ENCODE results near the gene MYO1H.
"Not testable (repeated sequence)": the region's sequence is repeated elsewhere in the genome, so short reads cannot be mapped to it uniquely, and the experiment has no call there.

MYO1H gene

DNA sequence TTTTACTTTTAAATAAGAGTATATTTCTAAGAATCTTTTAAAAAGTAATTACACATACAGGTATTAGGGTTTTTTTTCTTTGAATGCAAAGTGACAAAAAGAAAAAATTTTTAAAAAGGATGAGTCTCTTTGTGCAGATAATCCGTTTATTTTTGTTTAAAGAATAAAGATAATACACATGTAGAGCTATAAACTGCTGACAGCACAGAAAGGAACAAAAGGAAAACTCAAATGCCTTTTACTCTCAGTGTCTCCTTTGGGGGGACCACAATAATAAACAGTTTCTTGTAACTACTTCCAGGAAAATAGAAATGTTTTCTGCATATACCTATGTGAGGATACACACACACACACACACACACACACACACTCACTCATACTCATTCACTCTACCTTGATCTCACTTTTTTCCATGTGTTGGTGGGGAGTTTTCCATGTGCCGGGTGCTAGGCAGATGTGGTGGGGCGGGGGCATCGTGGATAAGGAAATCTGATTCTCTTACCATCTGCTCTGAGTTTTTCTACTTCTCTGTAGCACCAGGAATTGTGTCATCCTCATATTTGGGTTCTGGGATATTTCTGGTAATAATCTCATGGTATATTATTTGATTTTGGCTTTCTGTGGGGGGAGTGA is 71.3 kb downstream of the MYO1H start:
- no peak for DNase-seq

- no peak for DNase-seq
Measured at GRCh38 chr12:109421355-109422087, 73.8 kb downstream of the MYO1H start.

- DNase-seq = no peak
Measured at GRCh38 chr12:109422251-109422650, 74.6 kb downstream of the MYO1H start.

- DNase-seq = no peak
Measured at GRCh38 chr12:109423392-109423791, 75.7 kb downstream of the MYO1H start.

- peak; percentile 74 to 86 (median 85) for DNase-seq
Measured at GRCh38 chr12:109428037-109428629, 80.4 kb downstream of the MYO1H start.

GRCh38 chr12:109428804-109429203 is 81.1 kb downstream of the MYO1H start:
- DNase-seq = not testable (repeated sequence)

GRCh38 chr12:109430244-109430643 is 82.5 kb downstream of the MYO1H start:
- DNase-seq = no peak

- DNase-seq = no peak
Measured at GRCh38 chr12:109432431-109432830, 84.7 kb downstream of the MYO1H start.

- peak; percentile 66 to 85 (median 84) for DNase-seq
Measured at GRCh38 chr12:109432842-109433304, 85.2 kb downstream of the MYO1H start.

DNA sequence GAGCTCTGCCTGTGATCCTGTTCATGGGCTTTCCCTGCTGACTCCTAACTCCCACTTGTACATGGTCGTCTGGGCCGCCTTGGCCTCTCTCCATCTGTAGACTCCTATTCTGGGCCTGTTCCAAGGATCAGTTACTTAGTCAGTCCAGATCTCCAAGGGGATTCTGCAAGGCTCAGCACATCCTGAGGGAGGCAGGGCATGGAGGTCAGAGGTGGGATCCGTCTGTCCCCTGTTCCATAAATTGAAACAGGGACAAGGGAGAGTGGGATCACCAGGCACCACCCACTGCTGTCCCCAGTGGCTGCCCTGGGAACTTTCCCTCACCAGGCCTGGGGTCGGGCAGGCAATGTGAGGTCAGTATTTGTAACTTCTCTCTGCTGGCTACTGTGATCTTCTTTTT is 85.9 kb downstream of the MYO1H start:
- DNase-seq = no peak

GRCh38 chr12:109434582-109434981 is 86.9 kb downstream of the MYO1H start:
- no peak for DNase-seq

GRCh38 chr12:109435428-109436187 is 87.9 kb downstream of the MYO1H start:
- DNase-seq = no peak

- DNase-seq = no peak
Measured at GRCh38 chr12:109436188-109436560, 88.5 kb downstream of the MYO1H start.

- no peak for DNase-seq
Measured at GRCh38 chr12:109439181-109439580, 91.5 kb downstream of the MYO1H start.

- DNase-seq = not testable (repeated sequence)
Measured at GRCh38 chr12:109439951-109440350, 92.3 kb downstream of the MYO1H start.

GRCh38 chr12:109440851-109441490 is 93.3 kb downstream of the MYO1H start:
- DNase-seq = peak; percentile 46 to 95 (median 75)

- DNase-seq = no peak
Measured at GRCh38 chr12:109443794-109444193, 96.1 kb downstream of the MYO1H start.

DNA sequence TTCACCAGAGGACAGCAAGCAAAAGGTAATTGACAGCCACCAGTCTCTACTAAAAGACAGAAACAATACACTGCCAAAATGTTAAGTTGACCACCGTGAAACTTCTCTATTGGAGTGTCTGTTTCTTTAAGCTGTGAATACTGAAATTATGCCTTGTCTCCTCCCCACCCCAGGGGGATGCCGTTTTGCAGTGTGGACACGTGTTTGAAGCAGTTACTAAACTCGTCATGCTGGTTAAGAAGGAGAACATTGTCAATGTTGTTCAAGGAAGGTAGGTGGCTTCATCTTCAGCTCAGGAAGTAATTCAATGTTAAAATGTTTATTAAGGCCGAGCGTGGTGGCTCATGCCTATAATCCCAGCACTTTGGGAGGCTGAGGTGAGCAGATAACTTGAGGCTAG is 96.6 kb downstream of the MYO1H start:
- no peak for DNase-seq

DNA sequence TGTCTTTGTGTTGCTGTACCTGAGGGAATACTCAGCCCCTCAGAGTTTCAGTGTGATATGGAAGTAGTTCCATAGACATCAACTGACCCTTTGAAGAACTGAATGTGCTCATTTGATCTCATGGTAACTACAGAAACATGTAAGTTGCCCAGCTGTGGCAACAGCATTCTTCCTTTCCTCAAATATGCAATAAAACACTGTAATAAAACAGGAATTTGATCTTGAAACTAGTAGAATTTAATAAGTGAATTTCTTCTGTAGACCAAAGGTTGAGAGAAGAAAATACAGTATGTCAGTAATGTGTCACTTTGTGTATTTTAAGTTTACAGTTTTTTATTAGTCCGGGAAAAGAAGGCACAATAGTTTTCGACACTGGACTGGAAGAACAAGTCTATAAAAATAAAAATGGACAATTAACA is 97.5 kb downstream of the MYO1H start:
- DNase-seq = no peak

DNA sequence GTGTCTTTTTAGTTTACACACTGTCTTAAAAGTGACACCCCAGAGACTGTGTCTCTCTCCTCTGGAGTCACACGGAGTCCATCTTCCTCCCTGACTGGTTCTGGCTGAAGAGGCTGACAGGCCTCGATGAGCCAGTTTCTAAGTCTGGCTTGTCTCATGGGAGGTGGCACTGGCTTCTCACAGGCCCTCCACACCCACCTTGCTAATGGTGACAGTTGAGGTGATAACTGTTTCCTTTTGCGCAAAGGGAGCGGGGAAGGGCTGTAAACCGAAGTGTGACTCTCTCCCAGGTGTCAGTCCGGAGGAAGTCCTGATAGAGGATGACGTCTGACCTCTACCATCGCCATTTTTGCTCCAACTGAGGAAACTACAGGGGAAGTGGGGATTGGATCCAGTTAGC is 99.2 kb downstream of the MYO1H start:
- no peak for DNase-seq

- no peak for DNase-seq
Measured at GRCh38 chr12:109447482-109447881, 99.8 kb downstream of the MYO1H start.

DNA sequence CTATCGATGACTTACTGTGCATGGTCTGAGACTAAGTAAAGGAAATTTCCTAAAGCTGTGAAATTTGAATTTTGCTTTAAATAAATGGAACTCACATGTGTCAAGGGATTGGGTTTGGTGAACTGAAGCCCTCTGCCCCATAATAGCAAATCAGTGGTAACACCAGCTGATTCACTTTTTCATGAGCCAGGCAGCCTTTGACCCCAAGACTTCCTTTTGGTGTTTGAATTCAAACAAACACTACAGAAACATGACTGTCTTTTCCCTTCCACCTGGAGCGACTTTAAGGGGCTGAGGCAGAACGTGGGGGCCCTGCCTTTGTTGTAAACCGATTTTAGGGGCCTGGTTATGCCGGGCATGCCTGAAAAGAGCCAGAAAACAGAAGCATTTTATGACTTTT is 100.6 kb downstream of the MYO1H start:
- no peak for DNase-seq
